Loucy (cell line): Measurements from ENCODE around the gene PLCD3.

Experiments
- H2AFZ ChIP-seq: fragments of 200-600 bp; sonication (generic); 2 replicates; pipeline ENCODE4 v1.6.0; 2016; ENCODE audit warnings: antibody characterized with exemption, mild to moderate bottlenecking, low read length, moderate library complexity
- H3F3A ChIP-seq: fragments of 200-600 bp; 2 replicates; pipeline ENCODE4 v1.6.0; 2016; ENCODE audit warnings: antibody characterized with exemption, low read depth, mild to moderate bottlenecking
- H3K27me3 ChIP-seq: fragments of 200-600 bp; sonication (generic); 2 replicates; pipeline ENCODE4 v1.6.1; 2014; ENCODE audit warnings: low read length, mild to moderate bottlenecking; ENCODE audit not compliant: insufficient read depth, poor library complexity, severe bottlenecking
- H3K36me3 ChIP-seq: fragments of 200-600 bp; sonication (generic); 2 replicates; pipeline ENCODE4 v1.6.1; 2016; ENCODE audit warnings: low read length; ENCODE audit not compliant: insufficient read depth
- H3K4me1 ChIP-seq: fragments of 200-600 bp; sonication (generic); 2 replicates; pipeline ENCODE4 v1.5.1; 2014; ENCODE audit warnings: low read length, mild to moderate bottlenecking; ENCODE audit not compliant: insufficient read depth, poor library complexity, severe bottlenecking
- H3K4me2 ChIP-seq: fragments of 200-600 bp; sonication (generic); 2 replicates; pipeline ENCODE4 v1.6.0; 2014; ENCODE audit warnings: antibody characterized with exemption, low read length, low read depth, mild to moderate bottlenecking; ENCODE audit not compliant: poor library complexity, severe bottlenecking
- H3K4me3 ChIP-seq: fragments of 200-600 bp; sonication (generic); 2 replicates; pipeline ENCODE4 v1.5.1; 2014; ENCODE audit warnings: low read length, mild to moderate bottlenecking, mixed read lengths; ENCODE audit not compliant: poor library complexity, severe bottlenecking
- H3K79me2 ChIP-seq: fragments of 200-600 bp; sonication (generic); 2 replicates; pipeline ENCODE4 v1.6.1; 2014; ENCODE audit warnings: low read length; ENCODE audit not compliant: insufficient read depth
- H3K9ac ChIP-seq: fragments of 200-600 bp; sonication (generic); 2 replicates; pipeline ENCODE4 v1.6.0; 2014; ENCODE audit warnings: mild to moderate bottlenecking, low read depth, low read length, moderate library complexity; ENCODE audit not compliant: poor library complexity, severe bottlenecking
- H3K9me2 ChIP-seq: fragments of 200-600 bp; sonication (generic); replicated peaks from 2 replicates; pipeline ENCODE4 v1.6.1; 2016; ENCODE audit warnings: low read depth, low read length, mixed read lengths
- H3K9me3 ChIP-seq: fragments of 200-600 bp; sonication (generic); 2 replicates; pipeline ENCODE4 v1.6.1; 2014; ENCODE audit warnings: mild to moderate bottlenecking, antibody characterized with exemption, low read length, low read depth; ENCODE audit not compliant: insufficient read depth
- H4K20me1 ChIP-seq: fragments of 200-600 bp; sonication (generic); 2 replicates; pipeline ENCODE4 v1.6.0; 2014; ENCODE audit warnings: antibody characterized with exemption, low read length, mild to moderate bottlenecking; ENCODE audit not compliant: insufficient read depth, poor library complexity, severe bottlenecking
- CTCF ChIP-seq: fragments of 200-600 bp; sonication (generic); conservative IDR thresholded peaks from 2 replicates; pipeline ENCODE4 v1.5.1; 2014; ENCODE audit warnings: mild to moderate bottlenecking, antibody characterized with exemption, low read length
- EZH2phosphoT487 ChIP-seq: fragments of 200-600 bp; IDR thresholded peaks from 2 replicates; pipeline ENCODE4 v1.6.1; 2018; ENCODE audit warnings: antibody characterized with exemption, mild to moderate bottlenecking, moderate library complexity, borderline replicate concordance

The PLCD3 gene

DNA sequence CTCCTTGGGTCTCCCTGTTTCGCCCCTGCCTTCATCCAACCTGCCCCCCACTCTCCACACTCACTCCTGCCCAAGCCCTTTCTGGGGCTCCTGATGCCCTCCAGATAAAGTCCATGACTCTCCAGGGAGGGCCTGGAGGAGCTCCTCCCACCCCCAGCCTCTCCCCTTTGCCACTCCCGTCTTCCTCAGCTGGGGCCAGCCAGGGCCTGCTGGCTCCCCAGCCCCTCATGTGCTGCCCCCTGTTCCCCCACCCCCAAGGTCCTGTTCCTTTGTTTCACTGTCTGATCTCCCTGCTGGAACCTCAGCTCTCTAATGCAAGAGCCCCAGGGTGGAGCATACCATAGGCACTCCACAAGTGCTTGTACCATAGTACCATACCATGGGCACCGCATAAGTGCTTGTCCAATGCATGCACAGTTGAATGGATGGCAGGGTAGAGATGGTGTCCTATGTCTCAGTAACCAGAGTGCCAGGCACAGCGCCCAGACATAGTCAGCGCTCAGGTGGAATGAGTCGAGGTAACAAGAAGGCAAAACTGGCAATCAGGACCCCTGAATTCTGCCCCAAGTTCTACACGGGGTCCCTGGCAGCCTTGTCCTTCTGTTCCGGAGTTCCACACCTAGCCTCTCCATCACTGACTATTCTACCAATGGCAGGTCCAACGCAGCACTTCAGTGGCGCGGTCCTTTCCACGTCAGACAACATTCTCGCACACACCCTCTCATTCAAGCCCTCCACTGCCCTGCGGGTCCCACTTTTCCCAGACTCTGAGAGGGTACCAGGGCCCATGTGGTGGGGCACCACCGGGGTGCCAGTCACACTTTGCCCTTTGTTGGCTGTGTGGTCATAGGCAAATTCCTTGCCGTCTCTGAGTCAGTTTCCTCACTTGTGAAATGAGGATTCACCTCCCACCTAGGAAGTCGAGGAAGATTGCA, 1.4 kb downstream of the PLCD3 start:
- TF ChIP-seq EZH2phosphoT487, result no peak
- TF ChIP-seq CTCF, result no peak
- no peaks in the 10 kb centered on the region for H3K9me3 ChIP-seq
- H3K4me2 ChIP-seq, result no peak overlapping the region
- H3K79me2 ChIP-seq, result peaks cover 4% of the 10 kb centered on the region; the same call in 1 of the 2 replicates
- no peaks in the 10 kb centered on the region for H3K9me2 ChIP-seq
- peak overlapping the region; percentile 96 for H3K4me3 ChIP-seq
- H3F3A ChIP-seq, result no peaks in the 10 kb centered on the region
- H3K4me1 ChIP-seq, result peaks cover 7% of the 10 kb centered on the region
- no peaks in the 10 kb centered on the region for H4K20me1 ChIP-seq
- no peak overlapping the region for H2AFZ ChIP-seq
- no peak overlapping the region for H3K9ac ChIP-seq
- no peaks in the 10 kb centered on the region for H3K27me3 ChIP-seq
- H3K36me3 ChIP-seq, result no peaks in the 10 kb centered on the region

- Histone ChIP-seq H3K27me3 (no peaks in the 10 kb centered on the region), H3K9me2 (no peaks in the 10 kb centered on the region), H3K4me2 (no peak overlapping the region), H3F3A (no peaks in the 10 kb centered on the region), H3K9ac (no peak overlapping the region), H3K4me3 (no peak overlapping the region), H3K4me1 (peaks cover 6% of the 10 kb centered on the region), H3K79me2 (no peaks in the 10 kb centered on the region), H2AFZ (no peak overlapping the region), H4K20me1 (no peaks in the 10 kb centered on the region), H3K9me3 (no peaks in the 10 kb centered on the region), H3K36me3 (no peaks in the 10 kb centered on the region)
- TF ChIP-seq EZH2phosphoT487 (no peak), CTCF (no peak)
These were observed 2.2 kb downstream of the PLCD3 start for GRCh38 chr17:45129940-45130680.

GRCh38 chr17:45129426-45129939, 2.8 kb downstream of the PLCD3 start:
- peaks cover 12% of the 10 kb centered on the region for H3K4me1 ChIP-seq
- H3K79me2 ChIP-seq, result no peaks in the 10 kb centered on the region

More at GRCh38 chr17:45129426-45129939, 2.8 kb downstream of the PLCD3 start:
- Histone ChIP-seq H3K27me3 (no peaks in the 10 kb centered on the region), H3K9me2 (no peaks in the 10 kb centered on the region), H2AFZ (no peak overlapping the region), H3K9ac (no peak overlapping the region), H3K4me3 (no peak overlapping the region), H3K9me3 (no peaks in the 10 kb centered on the region), H3K36me3 (no peaks in the 10 kb centered on the region), H3F3A (no peaks in the 10 kb centered on the region), H3K4me2 (no peak overlapping the region), H4K20me1 (no peaks in the 10 kb centered on the region)
- TF ChIP-seq EZH2phosphoT487, result no peak
- no peak for TF ChIP-seq CTCF
